ENCODE data around the gene NRN1L.
"Not testable (repeated sequence)": the region's sequence is repeated elsewhere in the genome, so short reads cannot be mapped to it uniquely, and the experiment has no call there.

NRN1L gene

GRCh38 chr16:67848118-67848517, 36.6 kb upstream of the NRN1L start:
- no peak for DNase-seq
- H3K4me3 Mint-ChIP-seq = peak overlapping the region; percentile 92
- H3K4me1 Mint-ChIP-seq = peaks cover 49% of the 10 kb centered on the region
- peaks cover 21% of the 10 kb centered on the region for H3K36me3 Mint-ChIP-seq
- H3K27ac Mint-ChIP-seq = no peak overlapping the region
- CTCF ChIA-PET = interaction anchor here (0.5 to 1.4 kb wide), 5 partner anchors 12 to 176 kb away, joined by 3 read pairs; no protein-coding TSS in a partner anchor
- no peaks in the 10 kb centered on the region for H3K9me3 Mint-ChIP-seq
- no peaks in the 10 kb centered on the region for H3K27me3 Mint-ChIP-seq

- Mint-ChIP-seq H3K27me3 (no peaks in the 10 kb centered on the region), H3K4me1 (peaks cover 19% of the 10 kb centered on the region), H3K36me3 (peaks cover 2% of the 10 kb centered on the region), H3K4me3 (no peak overlapping the region), H3K27ac (no peak overlapping the region), H3K9me3 (no peaks in the 10 kb centered on the region)
- DNase-seq = no peak
- CTCF ChIA-PET = no interaction called here
These were observed 31.0 kb upstream of the NRN1L start for GRCh38 chr16:67853670-67854069.

GRCh38 chr16:67855789-67856188, 28.9 kb upstream of the NRN1L start:
- Mint-ChIP-seq H3K4me1 (peaks cover 10% of the 10 kb centered on the region), H3K36me3 (peaks cover 1% of the 10 kb centered on the region), H3K27ac (no peak overlapping the region), H3K4me3 (no peak overlapping the region), H3K27me3 (no peaks in the 10 kb centered on the region), H3K9me3 (no peaks in the 10 kb centered on the region)
- no peak for DNase-seq
- CTCF ChIA-PET = interaction anchor here (1.0 to 2.0 kb wide), 2 partner anchors 11 to 28 kb away, joined by 3 to 6 read pairs; no protein-coding TSS in a partner anchor

GRCh38 chr16:67856927-67857546, 27.6 kb upstream of the NRN1L start:
- H3K9me3 Mint-ChIP-seq = no peaks in the 10 kb centered on the region
- peaks cover 10% of the 10 kb centered on the region for H3K4me1 Mint-ChIP-seq
- peaks cover 6% of the 10 kb centered on the region for H3K36me3 Mint-ChIP-seq
- DNase-seq = no peak
- peak overlapping the region; percentile 20 for H3K27ac Mint-ChIP-seq
- CTCF ChIA-PET = interaction anchor here (0.9 to 2.0 kb wide), 3 partner anchors 12 to 41 kb away, joined by 3 to 6 read pairs (median 6); partner anchors contain the start of gene NRN1L
- no peak overlapping the region for H3K4me3 Mint-ChIP-seq
- no peaks in the 10 kb centered on the region for H3K27me3 Mint-ChIP-seq

- H3K9me3 Mint-ChIP-seq = no peaks in the 10 kb centered on the region
- peaks cover 6% of the 10 kb centered on the region for H3K36me3 Mint-ChIP-seq
- DNase-seq = no peak
- peaks cover 10% of the 10 kb centered on the region for H3K4me1 Mint-ChIP-seq
- no peak overlapping the region for H3K27ac Mint-ChIP-seq
- CTCF ChIA-PET = interaction anchor here (0.9 to 1.2 kb wide), 2 partner anchors 26 to 42 kb away, joined by 3 to 6 read pairs; partner anchors contain the start of gene NRN1L
- H3K4me3 Mint-ChIP-seq = no peak overlapping the region
- no peaks in the 10 kb centered on the region for H3K27me3 Mint-ChIP-seq
These were observed 27.0 kb upstream of the NRN1L start for GRCh38 chr16:67857547-67858233.

- Mint-ChIP-seq H3K9me3 (no peaks in the 10 kb centered on the region), H3K36me3 (peaks cover 6% of the 10 kb centered on the region), H3K27ac (no peak overlapping the region), H3K4me3 (no peak overlapping the region), H3K27me3 (no peaks in the 10 kb centered on the region), H3K4me1 (peaks cover 10% of the 10 kb centered on the region)
- CTCF ChIA-PET = interaction anchor here (0.7 to 1.2 kb wide), 2 partner anchors 26 to 43 kb away, joined by 4 to 6 read pairs; no protein-coding TSS in a partner anchor
- DNase-seq = no peak
These were observed 26.2 kb upstream of the NRN1L start for GRCh38 chr16:67858500-67858899.

GRCh38 chr16:67860589-67861398, 23.9 kb upstream of the NRN1L start:
- Mint-ChIP-seq H3K27me3 (no peaks in the 10 kb centered on the region), H3K4me1 (peaks cover 7% of the 10 kb centered on the region), H3K9me3 (no peaks in the 10 kb centered on the region), H3K36me3 (peaks cover 9% of the 10 kb centered on the region), H3K27ac (peak overlapping the region; percentile 30), H3K4me3 (no peak overlapping the region)
- CTCF ChIA-PET = interaction anchor here (0.7 to 8.6 kb wide), 3 partner anchors 7 to 193 kb away, joined by 3 to 82 read pairs (median 4); partner anchors contain the start of genes C16orf86 and ENKD1
- DNase-seq = no peak

- Mint-ChIP-seq H3K27ac (peak overlapping the region; percentile 86), H3K4me1 (peaks cover 6% of the 10 kb centered on the region), H3K4me3 (no peak overlapping the region), H3K27me3 (no peaks in the 10 kb centered on the region), H3K9me3 (no peaks in the 10 kb centered on the region), H3K36me3 (peaks cover 9% of the 10 kb centered on the region)
- DNase-seq = no peak
- CTCF ChIA-PET = interaction anchor here (0.9 to 8.6 kb wide), 5 partner anchors 21 to 315 kb away, joined by 3 to 82 read pairs (median 4); partner anchors contain the start of genes C16orf86 and ENKD1
These were observed 22.8 kb upstream of the NRN1L start for GRCh38 chr16:67861877-67862276.

- Mint-ChIP-seq H3K27me3 (no peaks in the 10 kb centered on the region), H3K9me3 (no peaks in the 10 kb centered on the region), H3K4me3 (no peak overlapping the region), H3K36me3 (peaks cover 9% of the 10 kb centered on the region), H3K4me1 (peaks cover 3% of the 10 kb centered on the region), H3K27ac (no peak overlapping the region)
- no peak for DNase-seq
- CTCF ChIA-PET = interaction anchor here (0.5 to 8.6 kb wide), 6 partner anchors 20 to 316 kb away, joined by 3 to 82 read pairs (median 4); no protein-coding TSS in a partner anchor
These were observed 21.8 kb upstream of the NRN1L start for GRCh38 chr16:67862623-67863583.

GRCh38 chr16:67864044-67864443, 20.6 kb upstream of the NRN1L start:
- H3K9me3 Mint-ChIP-seq, H3K4me1 Mint-ChIP-seq, DNase-seq, H3K27me3 Mint-ChIP-seq, H3K27ac Mint-ChIP-seq, H3K36me3 Mint-ChIP-seq, H3K4me3 Mint-ChIP-seq: not testable (repeated sequence)
- CTCF ChIA-PET = interaction anchor here (6.0 to 8.6 kb wide), 2 partner anchors 19 to 48 kb away, joined by 16 to 82 read pairs; no protein-coding TSS in a partner anchor

- Mint-ChIP-seq H3K27ac (no peak overlapping the region), H3K4me1 (no peaks in the 10 kb centered on the region), H3K9me3 (no peaks in the 10 kb centered on the region), H3K27me3 (no peaks in the 10 kb centered on the region), H3K4me3 (no peak overlapping the region), H3K36me3 (peaks cover 9% of the 10 kb centered on the region)
- CTCF ChIA-PET = interaction anchor here (1.0 to 8.6 kb wide), 4 partner anchors 19 to 343 kb away, joined by 3 to 82 read pairs (median 11); no protein-coding TSS in a partner anchor
- no peak for DNase-seq
These were observed 20.1 kb upstream of the NRN1L start for GRCh38 chr16:67864594-67864993.

GRCh38 chr16:67865318-67865717, 19.4 kb upstream of the NRN1L start:
- no peaks in the 10 kb centered on the region for H3K9me3 Mint-ChIP-seq
- CTCF ChIA-PET = interaction anchor here (0.6 to 8.6 kb wide), 6 partner anchors 18 to 344 kb away, joined by 3 to 82 read pairs (median 8); no protein-coding TSS in a partner anchor
- H3K4me3 Mint-ChIP-seq = no peak overlapping the region
- H3K27ac Mint-ChIP-seq = no peak overlapping the region
- no peaks in the 10 kb centered on the region for H3K27me3 Mint-ChIP-seq
- peaks cover 9% of the 10 kb centered on the region for H3K36me3 Mint-ChIP-seq
- peak; percentile 52 for DNase-seq
- H3K4me1 Mint-ChIP-seq = no peaks in the 10 kb centered on the region

GRCh38 chr16:67868290-67868689, 16.4 kb upstream of the NRN1L start:
- peak overlapping the region; percentile 4 for H3K27ac Mint-ChIP-seq
- no peak overlapping the region for H3K4me3 Mint-ChIP-seq
- CTCF ChIA-PET = interaction anchor here (0.6 to 8.6 kb wide), 3 partner anchors 8 to 60 kb away, joined by 3 to 82 read pairs (median 4); no protein-coding TSS in a partner anchor
- DNase-seq = no peak
- no peaks in the 10 kb centered on the region for H3K9me3 Mint-ChIP-seq
- H3K4me1 Mint-ChIP-seq = peaks cover 8% of the 10 kb centered on the region
- H3K36me3 Mint-ChIP-seq = peaks cover 11% of the 10 kb centered on the region
- no peaks in the 10 kb centered on the region for H3K27me3 Mint-ChIP-seq

Measured in activated naive CD4-positive, alpha-beta T cell treated with anti-CD3 and anti-CD28 coated beads, Interleukin-2, amount 10 ng/mL, durations not matched to agents 7 days and 5 days (primary cell).